ENCODE results near the gene AGAP3. TPM values are rescaled to one million over a fixed set of nuclear protein-coding genes. Genes with fewer than 3 reads are reported as not detected.
A peak's percentile ranks its signal among the peaks of the same experiment; 100 is the strongest.

AGAP3 gene
- total RNA-seq, 1 donor from 2014 or later: 58.0 TPM

DNA sequence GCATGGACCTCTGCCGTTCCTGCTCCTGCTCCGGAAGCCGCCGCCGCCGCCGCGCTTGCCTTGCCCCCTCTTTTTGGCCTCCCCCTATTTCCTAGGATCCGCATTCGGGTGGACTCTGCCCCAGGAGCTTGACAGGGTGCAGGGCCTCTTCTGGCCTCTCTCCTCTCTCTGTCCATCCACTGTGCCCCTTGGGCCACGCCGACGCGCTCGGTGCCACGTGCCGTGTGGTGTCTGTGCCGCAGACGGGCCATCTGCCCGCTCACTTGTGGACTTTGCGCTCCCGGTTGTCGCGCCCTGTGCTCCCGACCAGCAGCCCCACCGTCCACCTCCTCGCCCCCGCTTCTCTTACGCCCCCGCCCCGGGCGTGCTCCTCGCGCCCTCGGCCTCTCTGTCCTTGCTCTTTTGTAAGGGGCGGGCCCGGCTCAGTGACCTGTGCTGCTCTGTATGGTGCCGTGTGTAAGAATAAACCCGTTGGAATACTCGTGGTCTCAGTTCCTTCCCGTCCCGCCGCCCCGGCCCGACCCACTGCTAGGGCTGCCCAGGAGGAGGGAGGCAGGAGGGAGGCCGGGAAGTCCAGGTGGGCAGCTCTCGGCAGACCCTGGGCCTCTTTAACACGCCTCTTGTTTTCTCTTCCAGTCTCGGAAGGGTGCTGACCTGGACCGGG is 37.0 kb downstream of the AGAP3 start:
- Mint-ChIP-seq H3K27ac (no peak overlapping the region), H3K27me3 (ENCODE audit: insufficient read depth) (no peaks in the 10 kb centered on the region), H3K36me3 (ENCODE audit: low read depth) (peaks cover 7% of the 10 kb centered on the region), H3K4me1 (ENCODE audit: low read depth) (no peaks in the 10 kb centered on the region), H3K4me3 (no peak overlapping the region), H3K9me3 (no peaks in the 10 kb centered on the region)
- no peak for DNase-seq (ENCODE audit: low spot score)
- intact Hi-C loops (cut with micrococcal nuclease): no loop called here

DNA sequence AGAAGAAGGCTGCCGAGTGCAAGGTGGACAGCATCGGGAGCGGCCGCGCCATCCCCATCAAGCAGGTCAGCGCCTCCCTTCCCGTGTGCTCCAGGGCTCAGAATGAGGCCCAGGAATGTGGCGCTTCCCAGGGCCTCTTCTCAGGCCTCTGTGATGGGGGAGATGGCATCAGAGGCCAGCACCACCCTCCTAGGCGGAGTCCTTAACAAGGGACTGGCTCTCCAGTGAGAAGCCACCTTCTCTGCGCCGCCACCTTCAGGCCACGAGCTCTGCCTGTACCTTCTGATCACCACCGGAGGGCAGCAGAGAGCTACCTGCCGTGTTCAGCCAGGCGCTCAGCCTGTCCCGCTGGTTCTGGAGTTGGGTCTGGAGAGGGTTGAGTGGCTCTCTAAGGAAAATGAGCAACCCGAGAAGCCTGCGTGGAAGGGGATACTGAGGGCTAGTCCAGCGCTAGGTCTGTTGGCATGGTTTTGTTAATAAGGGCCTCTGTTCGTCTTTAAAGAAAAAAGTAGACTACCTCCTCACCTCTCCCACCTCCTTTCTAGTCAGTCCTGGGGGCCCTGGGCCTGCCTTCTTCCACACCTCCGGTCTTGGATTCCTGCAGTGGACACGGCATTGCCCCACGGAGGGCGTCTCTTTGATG is 37.7 kb downstream of the AGAP3 start:
- DNase-seq (ENCODE audit: low spot score): peak; percentile 71
- Mint-ChIP-seq H3K36me3 (ENCODE audit: low read depth) (peaks cover 5% of the 10 kb centered on the region), H3K4me1 (ENCODE audit: low read depth) (no peaks in the 10 kb centered on the region), H3K27ac (no peak overlapping the region), H3K9me3 (no peaks in the 10 kb centered on the region), H3K4me3 (no peak overlapping the region), H3K27me3 (ENCODE audit: insufficient read depth) (no peaks in the 10 kb centered on the region)
- intact Hi-C loops (cut with micrococcal nuclease): loop anchor here (1.0 kb wide), 3 partner anchors 48 to 179 kb away; no protein-coding TSS in a partner anchor

DNA sequence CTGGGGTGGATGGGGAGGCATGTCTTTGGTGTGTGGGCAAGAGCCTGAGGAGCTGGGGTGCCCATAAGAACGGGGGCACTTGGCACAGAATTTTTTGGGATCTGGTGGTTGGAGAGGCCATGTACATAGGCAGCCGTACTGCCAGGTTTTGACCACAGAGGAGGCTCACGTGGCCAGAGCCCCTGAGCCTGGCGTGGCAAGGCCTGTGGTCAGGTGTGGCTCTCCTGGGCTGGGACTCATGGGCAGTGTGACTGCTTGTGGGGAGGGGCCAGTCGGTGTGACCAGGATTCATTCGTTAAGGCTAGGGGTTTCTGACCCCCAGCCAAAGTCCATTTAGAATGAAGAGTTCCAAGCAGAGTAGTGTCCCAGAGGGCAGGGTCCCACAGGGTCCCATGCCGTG is 38.2 kb downstream of the AGAP3 start:
- H3K9me3 Mint-ChIP-seq: no peaks in the 10 kb centered on the region
- intact Hi-C loops (cut with micrococcal nuclease): loop anchor here (1.0 kb wide), 3 partner anchors 48 to 179 kb away; no protein-coding TSS in a partner anchor
- no peak overlapping the region for H3K4me3 Mint-ChIP-seq
- no peak overlapping the region for H3K27ac Mint-ChIP-seq
- H3K4me1 Mint-ChIP-seq (ENCODE audit: low read depth): no peaks in the 10 kb centered on the region
- H3K27me3 Mint-ChIP-seq (ENCODE audit: insufficient read depth): no peaks in the 10 kb centered on the region
- no peak for DNase-seq (ENCODE audit: low spot score)
- peaks cover 4% of the 10 kb centered on the region for H3K36me3 Mint-ChIP-seq (ENCODE audit: low read depth)

DNA sequence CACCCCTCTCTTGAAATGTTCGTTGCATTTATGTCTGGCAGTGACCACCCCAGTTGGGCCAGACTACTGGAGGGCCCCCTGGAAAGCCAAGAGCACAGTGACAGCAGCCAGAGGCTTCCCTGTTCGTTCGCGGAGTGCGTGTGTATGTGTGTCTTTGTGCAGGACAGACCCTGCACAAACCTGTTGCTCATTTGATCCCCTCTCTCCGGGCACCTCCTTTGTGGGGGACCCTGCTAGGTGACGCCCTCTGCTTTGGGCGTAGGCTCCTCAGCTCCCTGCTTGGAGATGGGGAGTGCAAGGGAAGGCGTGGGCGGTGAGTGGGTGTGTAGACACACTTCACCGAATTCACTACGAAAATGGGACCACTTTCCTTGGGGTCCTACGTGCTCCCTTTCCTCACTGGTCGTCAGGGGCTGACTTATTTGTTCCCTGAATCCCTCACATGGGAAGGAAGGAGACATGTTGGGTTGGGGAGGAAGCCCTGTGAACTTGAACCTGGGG is 38.7 kb downstream of the AGAP3 start:
- H3K4me3 Mint-ChIP-seq: no peak overlapping the region

GRCh38 chr7:151125470-151125845 is 39.2 kb downstream of the AGAP3 start:
- no peaks in the 10 kb centered on the region for H3K27me3 Mint-ChIP-seq (ENCODE audit: insufficient read depth)
- H3K4me3 Mint-ChIP-seq: no peak overlapping the region
- H3K4me1 Mint-ChIP-seq (ENCODE audit: low read depth): no peaks in the 10 kb centered on the region
- H3K27ac Mint-ChIP-seq: no peak overlapping the region
- H3K9me3 Mint-ChIP-seq: no peaks in the 10 kb centered on the region
- DNase-seq (ENCODE audit: low spot score): no peak
- intact Hi-C loops (cut with micrococcal nuclease): no loop called here
- H3K36me3 Mint-ChIP-seq (ENCODE audit: low read depth): peaks cover 2% of the 10 kb centered on the region

More for the DNA sequence above, 38.7 kb downstream of the AGAP3 start:
- H3K4me1 Mint-ChIP-seq (ENCODE audit: low read depth): no peaks in the 10 kb centered on the region
- DNase-seq (ENCODE audit: low spot score): no peak
- H3K9me3 Mint-ChIP-seq: no peaks in the 10 kb centered on the region
- no peaks in the 10 kb centered on the region for H3K27me3 Mint-ChIP-seq (ENCODE audit: insufficient read depth)
- H3K36me3 Mint-ChIP-seq (ENCODE audit: low read depth): peaks cover 4% of the 10 kb centered on the region
- intact Hi-C loops (cut with micrococcal nuclease): loop anchor here (1.0 kb wide), 3 partner anchors 47 to 178 kb away; no protein-coding TSS in a partner anchor
- no peak overlapping the region for H3K27ac Mint-ChIP-seq

- no peaks in the 10 kb centered on the region for H3K9me3 Mint-ChIP-seq
- no peak overlapping the region for H3K27ac Mint-ChIP-seq
- no peaks in the 10 kb centered on the region for H3K27me3 Mint-ChIP-seq (ENCODE audit: insufficient read depth)
- DNase-seq (ENCODE audit: low spot score): no peak
- no peaks in the 10 kb centered on the region for H3K36me3 Mint-ChIP-seq (ENCODE audit: low read depth)
- intact Hi-C loops (cut with micrococcal nuclease): no loop called here
- no peak overlapping the region for H3K4me3 Mint-ChIP-seq
- H3K4me1 Mint-ChIP-seq (ENCODE audit: low read depth): no peaks in the 10 kb centered on the region
These were observed 39.7 kb downstream of the AGAP3 start for GRCh38 chr7:151125846-151126481.

GRCh38 chr7:151126491-151127137 is 40.3 kb downstream of the AGAP3 start:
- H3K4me1 Mint-ChIP-seq (ENCODE audit: low read depth): no peaks in the 10 kb centered on the region
- H3K27ac Mint-ChIP-seq: no peak overlapping the region
- H3K27me3 Mint-ChIP-seq (ENCODE audit: insufficient read depth): no peaks in the 10 kb centered on the region
- no peaks in the 10 kb centered on the region for H3K9me3 Mint-ChIP-seq
- intact Hi-C loops (cut with micrococcal nuclease): no loop called here
- no peak overlapping the region for H3K4me3 Mint-ChIP-seq
- no peak for DNase-seq (ENCODE audit: low spot score)
- no peaks in the 10 kb centered on the region for H3K36me3 Mint-ChIP-seq (ENCODE audit: low read depth)

DNA sequence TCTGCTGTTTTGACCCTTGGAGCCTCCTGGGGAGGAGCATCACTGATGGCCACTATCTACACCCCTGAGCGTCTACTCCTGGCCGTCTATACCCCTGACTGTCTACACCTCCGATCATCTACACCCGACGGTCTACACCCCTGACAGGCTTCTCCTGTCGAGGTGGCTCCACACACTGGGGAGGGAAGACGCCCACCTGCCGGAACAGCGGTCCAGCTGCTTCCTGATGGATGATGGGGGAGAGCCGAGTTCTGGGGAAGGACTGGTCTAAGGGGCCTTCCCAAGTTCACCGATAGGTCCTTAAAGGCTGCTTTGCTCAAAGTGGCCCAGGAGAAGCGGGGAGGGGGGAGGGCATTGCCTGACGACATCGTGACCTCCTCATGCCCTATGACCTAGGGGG is 41.9 kb downstream of the AGAP3 start:
- H3K27me3 Mint-ChIP-seq (ENCODE audit: insufficient read depth): no peaks in the 10 kb centered on the region
- peak overlapping the region; percentile 11 for H3K27ac Mint-ChIP-seq
- intact Hi-C loops (cut with micrococcal nuclease): no loop called here
- no peaks in the 10 kb centered on the region for H3K36me3 Mint-ChIP-seq (ENCODE audit: low read depth)
- H3K4me1 Mint-ChIP-seq (ENCODE audit: low read depth): no peaks in the 10 kb centered on the region
- DNase-seq (ENCODE audit: low spot score): no peak
- H3K9me3 Mint-ChIP-seq: no peaks in the 10 kb centered on the region
- H3K4me3 Mint-ChIP-seq: no peak overlapping the region

GRCh38 chr7:151128716-151129115 is 42.4 kb downstream of the AGAP3 start:
- DNase-seq (ENCODE audit: low spot score): no peak
- intact Hi-C loops (cut with micrococcal nuclease): no loop called here
- no peaks in the 10 kb centered on the region for H3K4me1 Mint-ChIP-seq (ENCODE audit: low read depth)
- no peak overlapping the region for H3K4me3 Mint-ChIP-seq
- no peaks in the 10 kb centered on the region for H3K9me3 Mint-ChIP-seq
- no peaks in the 10 kb centered on the region for H3K27me3 Mint-ChIP-seq (ENCODE audit: insufficient read depth)
- H3K36me3 Mint-ChIP-seq (ENCODE audit: low read depth): no peaks in the 10 kb centered on the region
- H3K27ac Mint-ChIP-seq: no peak overlapping the region

DNA sequence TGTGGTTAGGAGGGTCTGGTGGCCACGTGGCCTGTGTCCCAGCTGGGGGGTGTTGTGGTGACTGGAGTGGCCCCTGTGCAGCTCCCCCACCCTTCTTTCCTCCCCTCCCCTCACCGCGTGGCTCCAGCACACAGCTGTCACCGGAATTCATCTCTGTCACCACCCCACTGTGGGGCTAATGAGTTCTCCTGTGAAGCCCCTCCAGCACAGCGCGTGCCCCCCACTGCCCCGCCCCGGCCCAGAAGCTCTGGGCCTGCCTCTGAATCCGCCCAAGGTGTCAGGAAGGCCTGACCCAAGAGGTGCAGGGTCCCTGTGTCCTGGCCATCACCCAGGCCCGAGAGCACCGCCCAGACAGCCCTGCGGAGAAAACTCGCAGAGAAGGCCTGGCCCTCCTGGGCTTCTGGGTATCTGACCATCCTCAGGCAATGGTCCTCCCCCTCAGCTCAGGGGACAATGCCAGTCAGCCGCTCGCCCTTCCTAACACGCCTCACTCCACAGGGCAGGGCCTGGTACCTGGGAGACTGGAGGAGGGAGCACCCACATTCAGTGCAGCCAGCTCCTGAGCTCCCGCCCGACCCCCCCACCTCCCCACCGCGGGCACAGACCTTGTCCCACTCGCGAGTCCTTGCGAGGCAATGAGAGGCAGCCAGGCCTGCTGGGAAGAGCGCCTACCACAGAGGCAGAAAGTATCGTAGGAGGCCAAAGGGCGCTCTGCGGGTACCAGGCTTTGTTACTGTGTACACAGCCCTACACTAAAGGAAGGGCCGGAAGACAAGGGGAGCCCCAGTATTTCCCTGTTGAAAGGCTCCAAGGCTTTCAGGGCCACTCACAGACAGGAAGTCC is 43.1 kb downstream of the AGAP3 start:
- no peak overlapping the region for H3K4me3 Mint-ChIP-seq
- no peaks in the 10 kb centered on the region for H3K36me3 Mint-ChIP-seq (ENCODE audit: low read depth)
- no peaks in the 10 kb centered on the region for H3K9me3 Mint-ChIP-seq
- DNase-seq (ENCODE audit: low spot score): no peak
- H3K27ac Mint-ChIP-seq: no peak overlapping the region
- no peaks in the 10 kb centered on the region for H3K27me3 Mint-ChIP-seq (ENCODE audit: insufficient read depth)
- H3K4me1 Mint-ChIP-seq (ENCODE audit: low read depth): no peaks in the 10 kb centered on the region
- intact Hi-C loops (cut with micrococcal nuclease): no loop called here

DNA sequence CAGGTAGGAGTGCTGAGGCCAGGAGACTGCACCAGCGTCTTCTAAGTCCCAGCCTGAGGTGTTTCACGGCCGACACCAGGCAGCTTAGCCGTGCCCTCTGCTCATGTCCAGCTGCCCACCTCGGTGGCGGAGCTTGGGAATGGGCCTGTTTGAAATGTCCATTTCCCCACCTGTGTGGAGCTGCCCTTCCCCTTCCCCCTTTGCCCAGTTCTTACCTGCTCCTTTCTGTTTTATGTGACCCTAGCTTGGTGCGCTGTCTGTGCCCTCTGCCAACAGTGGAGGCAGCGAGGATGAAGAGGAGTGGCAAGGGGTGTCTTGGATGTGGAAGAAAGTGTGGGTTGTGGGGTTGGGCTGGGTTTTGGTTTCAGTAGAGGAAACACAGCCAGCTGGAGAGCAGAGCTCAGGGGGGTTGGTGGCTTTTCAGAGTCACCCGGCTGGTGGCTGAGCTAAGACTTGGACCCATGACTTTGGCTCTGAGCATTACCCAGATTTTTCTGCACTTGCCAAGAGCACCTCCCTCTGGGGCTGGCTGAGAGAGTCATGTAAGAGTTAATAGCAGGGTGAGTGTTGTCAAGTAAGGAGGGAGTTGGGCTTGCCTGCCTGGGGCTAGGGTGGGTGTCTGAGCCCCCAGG is 43.8 kb downstream of the AGAP3 start:
- DNase-seq (ENCODE audit: low spot score): no peak
- no peak overlapping the region for H3K27ac Mint-ChIP-seq
- H3K4me1 Mint-ChIP-seq (ENCODE audit: low read depth): no peaks in the 10 kb centered on the region
- no peaks in the 10 kb centered on the region for H3K36me3 Mint-ChIP-seq (ENCODE audit: low read depth)
- H3K4me3 Mint-ChIP-seq: no peak overlapping the region
- intact Hi-C loops (cut with micrococcal nuclease): no loop called here
- H3K9me3 Mint-ChIP-seq: no peaks in the 10 kb centered on the region
- H3K27me3 Mint-ChIP-seq (ENCODE audit: insufficient read depth): no peaks in the 10 kb centered on the region

DNA sequence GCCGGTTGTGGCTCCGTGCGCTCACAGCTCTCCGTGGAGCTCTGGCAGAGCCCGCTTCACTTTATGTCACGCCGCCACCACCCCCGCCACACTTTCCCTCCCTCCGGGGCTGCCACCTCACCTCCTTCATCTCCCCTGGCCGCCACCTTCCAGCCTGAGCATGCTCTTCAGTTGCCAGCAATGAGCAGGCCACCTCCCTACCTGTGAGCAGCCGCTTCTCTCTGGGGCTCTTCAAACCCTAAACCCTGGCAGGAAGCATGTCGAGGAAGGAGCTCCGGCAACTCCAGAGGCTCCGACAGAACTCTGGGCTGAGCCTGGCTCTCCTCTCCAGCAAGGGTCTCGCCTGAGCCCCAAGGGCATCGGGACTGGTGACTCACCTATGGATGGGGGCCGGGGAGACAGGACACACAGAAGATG is 44.5 kb downstream of the AGAP3 start:
- Mint-ChIP-seq H3K9me3 (no peaks in the 10 kb centered on the region), H3K36me3 (ENCODE audit: low read depth) (no peaks in the 10 kb centered on the region), H3K4me1 (ENCODE audit: low read depth) (no peaks in the 10 kb centered on the region), H3K4me3 (no peak overlapping the region), H3K27me3 (ENCODE audit: insufficient read depth) (no peaks in the 10 kb centered on the region), H3K27ac (no peak overlapping the region)
- DNase-seq (ENCODE audit: low spot score): no peak
- intact Hi-C loops (cut with micrococcal nuclease): no loop called here
